ENCODE measurements around the gene PPY. TPM values are rescaled to one million over a fixed set of nuclear protein-coding genes. Genes with fewer than 3 reads are reported as not detected.

The PPY gene
- total RNA-seq, 1 experiment from 2014 or later = not detected

- TF ChIP-seq, protein P1, sequence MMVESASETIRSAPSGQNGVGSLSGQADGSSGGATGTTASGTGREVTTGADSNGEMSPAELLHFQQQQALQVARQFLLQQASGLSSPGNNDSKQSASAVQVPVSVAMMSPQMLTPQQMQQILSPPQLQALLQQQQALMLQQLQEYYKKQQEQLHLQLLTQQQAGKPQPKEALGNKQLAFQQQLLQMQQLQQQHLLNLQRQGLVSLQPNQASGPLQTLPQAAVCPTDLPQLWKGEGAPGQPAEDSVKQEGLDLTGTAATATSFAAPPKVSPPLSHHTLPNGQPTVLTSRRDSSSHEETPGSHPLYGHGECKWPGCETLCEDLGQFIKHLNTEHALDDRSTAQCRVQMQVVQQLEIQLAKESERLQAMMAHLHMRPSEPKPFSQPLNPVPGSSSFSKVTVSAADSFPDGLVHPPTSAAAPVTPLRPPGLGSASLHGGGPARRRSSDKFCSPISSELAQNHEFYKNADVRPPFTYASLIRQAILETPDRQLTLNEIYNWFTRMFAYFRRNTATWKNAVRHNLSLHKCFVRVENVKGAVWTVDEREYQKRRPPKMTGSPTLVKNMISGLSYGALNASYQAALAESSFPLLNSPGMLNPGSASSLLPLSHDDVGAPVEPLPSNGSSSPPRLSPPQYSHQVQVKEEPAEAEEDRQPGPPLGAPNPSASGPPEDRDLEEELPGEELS (CRISPR knock-in tag; IDR thresholded peaks at IDR 0.05) = peak; percentile 42; the same call in 1 of the 2 replicates
- TF ChIP-seq RELA (CRISPR knock-in tag; IDR thresholded peaks at IDR 0.05; ENCODE audit: borderline replicate concordance) (0 out of 2 replicates have a peak, but pooled peaks have one; percentile 52), ATF6 (CRISPR knock-in tag; IDR thresholded peaks at IDR 0.05) (no peak), PRDM15 (CRISPR knock-in tag; IDR thresholded peaks at IDR 0.05) (peak; percentile 95), ZNF219 (CRISPR knock-in tag; IDR thresholded peaks at IDR 0.05; ENCODE audit: borderline replicate concordance) (no peak), ZNF263 (CRISPR knock-in tag; IDR thresholded peaks at IDR 0.05; ENCODE audit: low read depth) (no peak), EMX1 (CRISPR knock-in tag; IDR thresholded peaks at IDR 0.05) (no peak), CBFB (CRISPR knock-in tag; IDR thresholded peaks at IDR 0.05; ENCODE audit: low read depth) (no peak), NFE2L1 (CRISPR knock-in tag; IDR thresholded peaks at IDR 0.05) (no peak), CREM (CRISPR knock-in tag; IDR thresholded peaks at IDR 0.05) (no peak; the same call in 1 of the 2 replicates), ETV6 (CRISPR knock-in tag; IDR thresholded peaks at IDR 0.05) (peak; percentile 89), NR2C2 (CRISPR knock-in tag; IDR thresholded peaks at IDR 0.05) (no peak), MXD4 (CRISPR knock-in tag; IDR thresholded peaks at IDR 0.05; ENCODE audit: borderline replicate concordance) (no peak), SOX15 (CRISPR knock-in tag; IDR thresholded peaks at IDR 0.05) (no peak), IRF2 (CRISPR knock-in tag; IDR thresholded peaks at IDR 0.05; ENCODE audit: borderline replicate concordance, low read depth) (no peak), TEAD4 (CRISPR knock-in tag; IDR thresholded peaks at IDR 0.05) (no peak), FOXP1 (CRISPR knock-in tag; IDR thresholded peaks at IDR 0.05; ENCODE audit: borderline replicate concordance) (peak; percentile 53; the same call in 1 of the 2 replicates), OVOL2 (CRISPR knock-in tag; IDR thresholded peaks at IDR 0.05; ENCODE audit: borderline replicate concordance) (no peak), JUN (CRISPR knock-in tag; IDR thresholded peaks at IDR 0.05) (no peak), ZNF423 (CRISPR knock-in tag; IDR thresholded peaks at IDR 0.05) (no peak), NFYB (CRISPR knock-in tag; conservative IDR thresholded peaks at IDR 0.05; ENCODE audit: low read depth) (no peak), IRF1 (CRISPR knock-in tag; IDR thresholded peaks at IDR 0.05) (no peak), MAX (CRISPR knock-in tag; IDR thresholded peaks at IDR 0.05) (peak; percentile 91; the same call in 1 of the 2 replicates), SP1 (CRISPR knock-in tag; conservative IDR thresholded peaks at IDR 0.05) (peak; percentile 88)
- TF ChIP-seq, protein P2, sequence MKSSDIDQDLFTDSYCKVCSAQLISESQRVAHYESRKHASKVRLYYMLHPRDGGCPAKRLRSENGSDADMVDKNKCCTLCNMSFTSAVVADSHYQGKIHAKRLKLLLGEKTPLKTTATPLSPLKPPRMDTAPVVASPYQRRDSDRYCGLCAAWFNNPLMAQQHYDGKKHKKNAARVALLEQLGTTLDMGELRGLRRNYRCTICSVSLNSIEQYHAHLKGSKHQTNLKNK (CRISPR knock-in tag; IDR thresholded peaks at IDR 0.05) = no peak
- TF ChIP-seq, protein P3, sequence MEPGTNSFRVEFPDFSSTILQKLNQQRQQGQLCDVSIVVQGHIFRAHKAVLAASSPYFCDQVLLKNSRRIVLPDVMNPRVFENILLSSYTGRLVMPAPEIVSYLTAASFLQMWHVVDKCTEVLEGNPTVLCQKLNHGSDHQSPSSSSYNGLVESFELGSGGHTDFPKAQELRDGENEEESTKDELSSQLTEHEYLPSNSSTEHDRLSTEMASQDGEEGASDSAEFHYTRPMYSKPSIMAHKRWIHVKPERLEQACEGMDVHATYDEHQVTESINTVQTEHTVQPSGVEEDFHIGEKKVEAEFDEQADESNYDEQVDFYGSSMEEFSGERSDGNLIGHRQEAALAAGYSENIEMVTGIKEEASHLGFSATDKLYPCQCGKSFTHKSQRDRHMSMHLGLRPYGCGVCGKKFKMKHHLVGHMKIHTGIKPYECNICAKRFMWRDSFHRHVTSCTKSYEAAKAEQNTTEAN (CRISPR knock-in tag; IDR thresholded peaks at IDR 0.05) = peak; percentile 13; the same call in 1 of the 2 replicates
These were observed 10.7 kb upstream of the PPY start (continued) for GRCh38 chr17:43952724-43953666.
